GM21381 (cell line): Measurements from ENCODE around the gene PTPRE.

Source experiments
- ATAC-seq: cut with Tn5 transposase; IDR thresholded peaks from one replicate; pipeline ENCODE4 v1.9.1; 2021; ENCODE audit warnings: mild to moderate bottlenecking, moderate library complexity; ENCODE audit not compliant: unreplicated experiment

PTPRE gene

DNA sequence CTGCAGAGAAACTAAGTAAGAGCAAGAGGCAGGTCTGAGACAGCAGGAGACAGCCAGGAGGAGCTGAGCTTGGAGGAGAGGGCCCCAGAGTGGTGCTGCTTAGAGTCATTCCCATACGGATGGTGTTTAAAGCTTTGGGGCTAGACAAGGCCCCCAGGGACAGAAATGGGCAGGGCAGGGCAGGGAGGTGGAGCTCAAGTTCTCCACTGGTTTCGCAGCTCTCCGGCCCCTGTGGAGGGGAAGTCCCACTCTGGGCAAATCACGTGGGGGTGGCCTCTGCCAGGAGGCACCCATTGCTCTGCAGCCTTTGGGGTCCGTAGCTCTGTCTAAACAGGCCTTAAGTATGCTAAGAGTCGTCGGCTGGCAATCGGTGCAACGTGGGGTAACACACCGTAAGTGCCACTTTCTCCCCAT is 1.0 kb upstream of the PTPRE start:
- ATAC-seq = no peak

DNA sequence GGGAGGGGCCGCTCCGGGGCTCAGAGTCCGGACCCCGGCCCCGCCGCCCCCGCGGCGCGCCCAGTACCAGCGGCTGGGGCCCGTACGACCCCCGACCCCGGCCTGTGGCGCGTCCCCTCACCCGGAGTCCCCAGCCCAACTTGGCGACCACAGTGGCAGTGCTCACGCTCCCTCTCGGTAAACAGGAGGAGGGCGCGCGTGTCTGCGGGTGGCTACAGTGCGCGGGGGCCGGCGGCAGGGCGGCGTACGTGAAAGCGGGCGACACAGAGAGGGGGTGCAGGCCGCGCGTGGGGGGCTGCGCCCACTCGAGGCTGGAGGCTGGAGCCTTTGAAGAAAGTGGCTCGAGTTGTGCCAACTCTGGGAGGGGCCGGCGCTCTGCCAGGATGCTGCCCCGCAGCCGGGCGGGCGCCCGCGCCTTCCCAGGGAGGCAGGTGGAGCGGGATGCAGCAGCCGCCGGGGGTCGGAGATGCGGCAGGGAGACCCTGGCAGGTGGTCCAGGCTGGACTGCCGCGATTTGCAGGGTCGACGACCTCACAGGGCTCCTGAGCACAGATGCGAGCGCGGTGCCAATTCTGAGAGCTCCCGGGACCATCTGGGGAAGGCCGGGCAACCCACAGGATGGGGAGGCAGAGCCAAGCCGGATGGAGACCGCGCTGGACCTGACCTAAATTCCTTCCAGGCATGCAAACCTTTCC is 655 bp downstream of the PTPRE start:
- no peak for ATAC-seq

DNA sequence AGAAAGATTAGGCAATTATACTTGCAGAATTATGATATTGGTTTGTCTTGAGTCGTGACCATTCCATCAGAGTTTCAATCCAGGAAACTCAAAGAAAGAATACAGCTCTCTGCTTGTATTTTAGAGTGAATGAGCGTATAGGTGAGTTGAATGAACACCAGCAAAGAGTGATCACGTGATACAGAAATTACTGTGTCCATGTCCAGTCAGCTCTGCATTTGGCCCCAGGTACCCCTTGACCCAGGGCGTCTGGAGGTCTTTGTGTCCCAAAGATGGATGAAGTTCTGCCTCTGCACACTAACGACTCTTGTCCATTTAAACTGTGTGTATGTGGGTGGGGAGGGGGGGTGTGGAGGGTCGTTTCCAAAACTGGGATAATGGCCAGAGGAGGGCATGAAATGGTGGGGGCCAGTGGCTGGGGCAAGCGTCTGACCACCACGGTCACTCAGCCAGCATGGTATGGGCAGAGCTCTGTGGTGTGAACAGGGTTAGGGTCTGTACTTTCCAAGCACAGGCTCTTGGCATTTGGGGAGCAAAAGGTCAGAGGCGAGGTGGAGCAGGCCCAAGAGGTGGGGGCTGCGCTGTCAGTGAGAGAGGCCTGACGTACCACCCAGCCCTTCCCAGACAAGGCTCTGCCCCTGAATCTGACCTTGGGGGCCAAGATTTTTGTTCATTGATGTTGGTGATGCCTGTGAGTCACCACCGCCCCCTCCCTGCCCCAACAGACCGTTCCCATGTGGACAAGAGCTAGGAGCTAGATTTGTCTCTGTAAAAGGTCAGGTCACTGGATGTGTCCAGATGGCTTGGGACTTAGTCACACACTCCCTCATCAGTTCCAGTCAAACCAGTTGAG is 1.4 kb downstream of the PTPRE start:
- ATAC-seq = no peak

DNA sequence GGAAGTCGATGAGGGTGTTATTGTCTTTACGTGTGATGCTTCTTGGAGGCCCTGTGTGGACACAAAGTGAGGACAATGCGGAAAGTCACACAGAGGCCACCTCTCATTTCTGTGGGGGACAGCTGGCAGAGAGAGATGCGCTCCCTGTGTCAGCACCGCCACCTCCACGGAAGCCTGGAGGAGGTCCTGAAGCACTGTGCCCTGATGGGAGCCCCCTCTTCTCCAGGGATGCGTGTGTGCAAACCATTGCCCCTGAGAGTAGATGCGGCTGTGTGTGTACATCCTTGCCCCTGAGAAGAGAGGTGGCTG is 2.0 kb downstream of the PTPRE start:
- ATAC-seq = no peak

DNA sequence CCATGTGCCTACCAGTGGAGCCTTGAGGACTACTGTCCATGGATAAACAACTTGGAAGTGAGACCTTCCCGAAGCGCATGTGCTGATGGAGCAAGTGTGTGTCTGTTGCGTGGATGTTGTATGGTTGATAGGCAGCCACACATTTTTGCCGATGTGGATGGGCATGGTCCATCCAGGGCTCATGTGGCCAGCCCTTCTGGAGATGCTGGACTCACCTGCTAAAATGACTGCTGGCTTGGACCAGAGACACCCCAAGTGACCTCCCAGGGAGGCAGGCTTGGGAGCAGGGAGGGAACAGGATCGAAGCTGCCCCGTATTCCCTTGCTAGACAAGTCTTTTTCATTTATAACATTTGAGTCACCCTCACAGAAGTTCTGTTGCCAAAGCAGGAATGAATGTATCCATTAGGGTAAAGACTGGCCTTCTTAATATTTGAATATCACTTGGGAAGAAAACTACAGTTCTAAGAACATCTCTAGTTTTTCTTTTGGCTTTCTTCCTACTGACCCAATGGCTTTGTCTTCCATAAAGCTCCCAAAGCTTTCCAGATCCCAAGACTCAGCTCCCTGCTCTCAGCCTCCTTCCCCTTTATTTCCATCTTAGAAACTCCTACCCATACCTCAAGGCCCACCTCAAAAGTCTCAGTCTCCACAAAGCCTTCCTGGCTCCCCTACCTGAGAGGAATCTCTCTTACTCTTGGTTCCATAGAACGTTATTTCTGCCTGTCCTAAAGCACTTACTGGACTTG is 3.0 kb downstream of the PTPRE start:
- ATAC-seq = no peak

DNA sequence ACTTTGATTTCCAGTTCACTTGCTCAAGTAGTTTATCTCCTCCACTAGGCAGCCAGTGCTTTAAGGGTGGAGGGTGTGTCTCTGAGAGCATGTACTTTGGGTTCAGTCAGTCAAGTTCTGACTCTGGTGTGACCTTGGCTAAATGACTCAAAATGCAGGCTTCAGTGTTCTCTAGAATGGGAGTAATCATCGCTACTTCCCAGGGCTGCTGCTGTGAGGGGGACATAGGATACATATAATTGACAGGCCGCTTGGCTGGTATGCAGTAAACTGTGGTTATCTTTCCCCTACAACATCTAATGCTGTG is 3.5 kb downstream of the PTPRE start:
- no peak for ATAC-seq

DNA sequence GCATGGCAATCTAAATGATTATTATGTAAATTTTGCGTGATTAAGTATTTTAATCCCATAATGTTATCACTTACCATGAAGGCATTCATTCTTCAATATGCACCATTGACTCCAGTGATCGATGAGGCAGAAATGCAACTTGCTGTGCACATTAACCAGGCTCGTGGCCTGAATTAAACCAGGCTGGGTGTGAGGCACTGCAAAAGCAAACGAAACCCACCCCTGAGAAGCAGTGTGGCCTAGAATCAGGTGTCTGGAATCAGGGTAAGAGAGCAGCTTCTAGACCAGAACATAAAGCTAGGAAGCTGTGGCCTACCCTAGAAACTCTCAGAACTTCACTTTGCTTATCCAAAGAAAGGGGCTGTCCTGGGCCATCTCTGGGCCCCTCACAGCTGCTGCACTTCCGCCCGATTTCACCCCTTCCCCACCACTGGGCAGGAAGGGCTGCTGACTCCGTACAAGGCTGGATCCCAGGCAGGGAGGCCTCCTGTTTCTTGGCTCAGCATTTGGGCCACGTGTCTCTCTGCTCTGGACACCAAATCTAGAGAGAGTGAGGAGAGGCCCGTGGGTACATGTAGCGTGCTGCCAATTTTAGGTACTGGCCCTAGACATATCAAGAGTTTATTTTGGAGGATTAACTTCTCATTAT is 4.4 kb downstream of the PTPRE start:
- no peak for ATAC-seq

DNA sequence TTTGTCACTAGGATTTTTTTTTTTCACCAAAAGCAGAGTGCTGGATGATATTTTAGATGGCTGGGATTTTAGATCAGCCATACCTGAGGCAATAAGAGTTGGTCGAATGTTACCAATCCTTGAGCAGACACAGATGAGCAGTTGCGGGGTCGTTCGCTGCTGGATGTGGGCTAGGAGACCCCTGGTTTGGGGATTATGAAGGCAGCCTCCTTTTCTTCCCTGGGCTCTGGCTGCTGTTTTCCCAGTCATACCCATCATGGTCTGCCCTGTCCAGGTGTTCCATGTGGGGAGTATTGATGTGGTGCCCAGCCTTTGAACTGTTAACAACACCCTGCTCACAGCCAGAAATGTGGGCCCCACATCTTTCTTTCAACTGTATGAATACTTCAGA is 5.0 kb downstream of the PTPRE start:
- ATAC-seq = no peak

DNA sequence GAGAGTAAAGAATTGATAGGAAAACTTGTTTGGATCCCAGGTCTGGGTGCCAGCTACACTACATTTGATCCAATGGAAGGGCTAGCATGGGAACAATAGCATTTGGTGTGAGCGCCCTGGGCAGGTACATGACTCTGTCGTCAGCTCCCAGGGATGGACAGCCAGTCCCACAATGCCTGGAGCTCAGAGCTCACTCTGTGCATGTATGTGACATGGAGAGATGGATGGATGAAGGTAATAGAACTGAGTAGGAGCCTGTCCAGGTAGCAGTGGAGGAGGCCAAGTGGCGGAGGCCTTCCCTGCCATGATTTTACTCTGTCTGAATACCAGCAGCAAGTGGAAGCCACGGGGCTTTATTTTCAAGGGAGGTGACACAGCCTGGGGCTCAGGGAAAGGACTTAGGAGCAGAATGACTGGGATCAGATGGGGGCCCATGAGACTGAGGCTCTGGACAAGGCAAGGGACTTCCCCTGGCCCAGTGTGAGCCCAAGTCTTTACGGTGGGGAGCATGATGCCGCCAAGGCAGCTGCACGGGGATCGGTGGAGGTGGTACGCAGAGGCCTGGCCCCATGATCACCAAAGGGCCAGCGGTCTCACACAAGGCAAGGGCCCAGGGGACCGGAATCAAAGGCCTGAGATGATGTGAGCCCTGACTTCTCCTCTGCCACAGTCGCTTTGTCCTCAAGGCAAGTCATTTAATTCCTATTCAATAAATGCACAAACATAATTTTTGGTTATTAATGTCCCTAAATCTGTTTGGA is 5.9 kb downstream of the PTPRE start:
- ATAC-seq = no peak

DNA sequence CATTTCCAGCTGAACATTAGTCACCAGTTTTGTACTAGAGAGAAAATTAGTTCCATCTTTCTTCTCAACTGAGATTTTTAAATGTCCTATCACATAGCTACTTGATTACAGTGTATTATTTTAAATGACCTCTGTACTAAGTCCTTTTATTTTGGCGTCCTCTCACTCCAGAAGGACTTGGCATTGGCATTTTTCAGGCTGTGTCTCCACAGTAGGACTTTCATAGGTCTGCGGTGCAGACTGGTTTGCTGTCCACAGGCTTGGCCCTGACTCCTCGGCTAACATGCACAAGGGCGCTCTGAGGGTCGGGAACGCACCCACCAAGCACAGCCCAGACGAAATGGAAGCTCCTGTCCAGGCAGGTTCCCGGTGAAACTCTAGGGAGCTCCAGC is 6.5 kb downstream of the PTPRE start:
- no peak for ATAC-seq

DNA sequence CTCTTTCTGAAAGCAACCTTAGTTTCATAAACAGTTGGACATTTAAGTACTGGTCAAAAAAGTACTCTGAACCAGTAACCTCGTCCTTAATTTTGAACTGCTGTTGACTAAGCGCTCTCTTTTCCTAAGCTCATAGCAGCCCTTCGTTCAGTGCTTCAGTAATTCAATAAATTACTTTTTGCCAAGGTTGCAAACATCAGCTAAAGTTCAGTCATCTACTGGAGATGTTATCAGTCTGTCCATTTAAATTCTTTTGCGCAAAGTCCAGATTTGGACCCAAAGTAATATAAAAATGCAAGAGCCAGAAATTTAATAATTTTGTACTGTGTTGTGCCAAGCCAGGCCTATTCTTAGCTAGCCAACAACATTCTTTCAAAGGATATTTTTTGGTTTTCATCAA is 8.4 kb downstream of the PTPRE start:
- ATAC-seq = no peak

DNA sequence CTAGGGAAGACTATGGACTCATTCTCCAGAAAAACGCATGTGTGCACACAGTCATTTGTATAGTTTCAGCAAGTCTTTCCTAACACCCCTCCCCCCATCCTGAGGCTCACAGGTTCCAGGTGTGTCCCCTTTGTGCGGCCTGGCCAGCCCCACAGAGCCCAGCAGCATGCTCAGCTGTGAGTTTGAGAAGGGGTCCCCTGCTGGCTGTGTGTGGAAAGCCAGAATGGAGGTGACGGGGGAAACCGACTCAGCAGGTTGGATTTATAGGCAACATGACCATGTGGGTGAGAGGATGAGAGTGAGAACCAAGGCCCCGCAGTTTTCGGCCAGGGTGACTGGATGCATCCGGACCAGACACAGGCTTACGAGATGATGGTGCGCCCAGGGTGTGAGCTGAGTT is 9.9 kb downstream of the PTPRE start:
- no peak for ATAC-seq

DNA sequence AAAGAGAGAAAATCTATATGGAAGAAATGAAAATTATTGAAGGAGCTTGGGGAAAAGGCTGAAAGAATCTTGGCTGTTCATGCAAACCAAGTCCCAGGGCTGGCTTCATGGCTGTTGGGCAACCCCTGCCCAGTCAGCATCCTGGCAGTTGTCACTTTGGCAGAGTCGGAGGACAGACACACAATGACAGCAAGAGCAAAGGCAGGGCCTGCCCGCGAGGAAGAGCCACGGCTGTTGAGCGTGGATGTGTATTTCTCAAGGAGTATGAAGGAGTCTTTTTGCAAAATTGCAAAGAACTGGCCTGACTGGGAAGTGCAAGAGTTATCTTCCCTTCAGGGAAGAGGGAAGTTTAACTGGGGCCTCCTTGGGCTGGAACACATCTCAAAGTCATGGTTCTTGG is 11.7 kb downstream of the PTPRE start:
- ATAC-seq = no peak

DNA sequence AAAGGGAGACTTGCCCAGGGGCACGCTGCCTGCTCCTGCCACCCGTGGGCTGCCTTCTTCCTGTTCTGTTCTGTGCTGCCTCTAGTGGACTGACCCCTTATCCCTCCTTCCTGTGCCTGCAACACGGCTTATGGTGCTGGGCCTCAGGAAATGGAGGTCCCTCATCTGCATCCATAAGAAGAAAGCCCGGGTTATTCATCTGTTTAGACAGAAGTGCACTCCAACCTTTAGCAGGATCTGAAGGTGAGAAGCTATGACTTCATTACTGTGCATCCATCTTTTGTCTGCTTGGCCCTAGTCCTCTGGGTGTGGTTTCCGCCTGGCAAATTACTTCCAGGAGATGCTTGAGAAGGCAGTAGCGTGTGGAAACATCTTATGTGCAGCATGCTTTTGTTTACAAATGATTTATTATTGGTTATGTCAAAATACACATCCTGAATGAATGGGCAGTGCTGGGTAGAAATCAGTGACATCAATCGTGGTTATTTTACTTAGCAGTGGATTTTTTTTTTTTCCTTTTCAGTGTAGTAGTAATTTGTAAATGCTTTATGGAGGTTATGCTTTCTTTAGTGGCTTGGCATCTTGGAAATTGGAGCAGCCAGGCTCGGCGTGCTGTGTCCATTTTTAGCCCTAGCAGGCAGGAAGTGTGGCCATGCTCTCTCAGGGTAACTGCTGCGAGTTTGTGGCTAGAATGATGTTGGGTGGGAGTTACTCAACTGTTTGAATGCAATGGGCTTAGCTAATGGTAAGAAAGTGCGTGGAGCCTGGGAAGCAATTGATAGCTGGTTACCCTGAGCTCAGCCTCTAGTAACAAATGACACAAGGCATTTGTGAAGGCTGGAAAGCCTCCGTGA is 12.7 kb downstream of the PTPRE start:
- no peak for ATAC-seq

DNA sequence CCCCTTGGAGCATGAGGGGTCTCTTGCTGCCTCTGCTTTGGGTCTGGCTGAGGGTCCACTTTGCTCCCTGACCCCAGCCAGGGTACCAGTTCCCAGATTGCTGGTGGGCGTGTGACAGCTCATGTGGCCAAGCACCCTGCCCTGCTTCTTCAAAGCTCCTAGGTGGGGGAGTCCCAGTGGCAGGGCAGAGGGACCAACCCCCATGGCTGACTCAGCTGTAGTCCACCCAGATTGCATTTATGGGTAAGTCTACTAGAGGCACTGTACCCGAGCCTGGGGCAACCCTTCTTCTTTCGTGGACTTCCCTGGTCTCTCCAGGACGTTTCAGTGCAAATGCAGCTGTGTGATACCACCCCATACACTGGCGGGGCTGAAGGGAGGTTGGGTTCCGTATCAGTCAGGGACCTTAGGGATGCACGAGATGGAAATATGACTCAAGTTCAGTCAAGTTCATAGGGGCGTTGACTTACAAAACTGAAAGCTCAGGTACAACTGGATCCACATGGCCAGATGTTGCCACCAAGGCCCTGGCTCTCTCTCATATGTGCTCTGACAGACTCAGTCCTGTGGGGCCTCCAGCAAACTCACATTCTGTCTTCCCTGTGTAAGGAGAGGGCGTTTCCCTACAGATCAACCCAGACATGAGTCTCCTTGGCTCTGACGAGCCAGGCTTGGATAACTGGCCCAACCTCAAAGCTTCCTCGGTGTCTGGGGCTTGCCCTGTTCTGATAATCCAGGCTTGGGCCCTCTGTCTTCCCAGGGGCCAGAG is 13.6 kb downstream of the PTPRE start:
- ATAC-seq = no peak

DNA sequence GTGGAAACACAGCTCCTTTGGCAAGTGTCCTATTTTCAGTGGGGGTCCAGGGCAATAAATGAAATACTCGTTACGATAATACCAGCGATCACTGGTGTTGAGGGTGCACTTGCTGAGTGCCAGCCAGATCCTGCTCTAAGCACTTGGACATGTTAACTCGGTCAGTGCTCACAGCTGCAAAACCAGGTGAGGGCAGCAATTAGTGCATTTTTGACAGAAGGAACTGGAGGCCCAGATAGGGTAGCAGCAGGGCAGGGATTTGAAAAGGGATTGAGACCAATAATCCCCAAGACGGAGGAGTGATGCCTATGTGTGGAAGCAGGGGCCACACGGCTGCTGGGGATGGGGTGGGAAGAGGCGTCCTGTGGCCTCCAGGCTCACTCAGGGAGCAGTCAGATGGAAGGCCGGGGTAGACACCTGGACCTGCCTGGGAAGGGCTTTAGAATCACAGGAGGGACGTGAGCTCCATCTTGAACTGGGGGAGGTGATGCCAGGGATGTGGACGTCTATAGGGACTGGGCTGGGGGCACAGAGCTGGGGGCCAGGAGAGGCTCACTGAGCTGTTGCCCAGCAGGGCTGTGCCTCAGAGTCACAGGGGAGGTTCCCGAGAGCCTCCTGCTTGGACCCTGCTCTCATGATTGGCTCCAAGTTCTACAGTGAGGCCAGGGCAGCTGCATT is 14.3 kb downstream of the PTPRE start:
- no peak for ATAC-seq

DNA sequence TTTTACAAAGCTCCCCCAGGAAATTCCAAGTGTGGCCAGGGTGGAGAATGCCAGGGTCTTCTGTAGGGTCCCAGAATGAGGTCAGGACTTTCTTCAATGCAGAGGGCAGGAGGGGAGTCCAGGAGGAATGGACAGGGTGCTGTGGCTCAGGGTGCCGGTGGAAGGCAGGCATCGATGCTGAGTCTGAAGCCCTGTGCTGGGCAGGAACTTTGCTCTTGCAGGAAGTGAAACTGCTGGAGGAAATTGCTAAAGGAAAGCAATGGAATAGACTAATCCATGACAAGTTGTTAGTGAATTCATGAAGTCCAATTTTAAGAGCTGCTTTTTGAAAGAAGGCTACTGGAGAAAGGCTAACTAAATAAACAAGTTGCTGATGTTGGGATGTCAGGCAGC is 14.8 kb downstream of the PTPRE start:
- no peak for ATAC-seq

DNA sequence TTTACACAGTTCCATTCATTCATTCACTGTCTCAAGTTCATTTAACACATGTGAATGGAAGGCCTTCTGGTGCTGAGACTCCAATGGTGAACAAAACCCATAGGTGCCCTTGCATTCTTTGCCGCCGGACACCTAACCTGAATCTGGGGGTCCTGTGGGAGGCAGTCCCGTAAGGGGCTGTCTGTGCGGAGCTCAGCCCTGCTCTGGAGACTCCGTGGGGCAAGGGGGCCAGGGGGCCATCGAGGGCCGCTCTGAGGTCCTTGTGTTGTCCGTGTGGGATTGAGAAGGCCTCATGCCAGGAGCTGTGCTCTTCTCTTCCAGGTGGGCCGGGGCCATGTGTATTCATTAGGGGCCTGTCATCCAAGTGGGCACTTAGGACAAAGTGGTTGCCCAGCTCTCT is 15.3 kb downstream of the PTPRE start:
- no peak for ATAC-seq
